ENCODE measurements around the gene FGGY.

FGGY gene

GRCh38 chr1:59755069-59755685, 458.3 kb downstream of the FGGY start:
- no peak for DNase-seq

DNA sequence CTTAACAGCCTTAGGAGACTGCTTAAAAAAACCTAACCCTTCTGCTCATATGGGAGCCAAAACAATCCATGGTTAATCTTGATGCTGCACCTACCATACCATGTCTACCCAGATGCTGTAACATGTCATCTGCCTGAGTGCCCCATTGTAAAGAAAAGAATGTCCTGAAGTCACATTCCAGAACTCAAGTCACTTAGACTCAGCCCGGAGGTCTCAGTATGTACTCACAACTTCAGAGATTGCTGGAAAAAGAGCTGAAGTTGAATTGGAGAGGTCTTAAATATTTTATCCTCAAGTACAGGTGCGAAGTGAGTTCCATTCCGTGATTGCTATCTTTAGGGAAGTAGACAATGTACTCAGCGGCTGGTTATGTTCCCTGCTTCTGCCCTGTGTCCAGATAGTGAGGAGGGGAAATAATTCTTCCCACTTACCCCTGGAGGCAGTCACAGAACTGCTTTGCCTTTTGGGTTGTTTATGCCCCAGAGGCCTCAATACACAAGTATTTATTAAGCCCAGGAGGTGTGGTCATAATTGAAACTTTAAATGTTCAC, 460.4 kb downstream of the FGGY start:
- DNase-seq = no peak

DNA sequence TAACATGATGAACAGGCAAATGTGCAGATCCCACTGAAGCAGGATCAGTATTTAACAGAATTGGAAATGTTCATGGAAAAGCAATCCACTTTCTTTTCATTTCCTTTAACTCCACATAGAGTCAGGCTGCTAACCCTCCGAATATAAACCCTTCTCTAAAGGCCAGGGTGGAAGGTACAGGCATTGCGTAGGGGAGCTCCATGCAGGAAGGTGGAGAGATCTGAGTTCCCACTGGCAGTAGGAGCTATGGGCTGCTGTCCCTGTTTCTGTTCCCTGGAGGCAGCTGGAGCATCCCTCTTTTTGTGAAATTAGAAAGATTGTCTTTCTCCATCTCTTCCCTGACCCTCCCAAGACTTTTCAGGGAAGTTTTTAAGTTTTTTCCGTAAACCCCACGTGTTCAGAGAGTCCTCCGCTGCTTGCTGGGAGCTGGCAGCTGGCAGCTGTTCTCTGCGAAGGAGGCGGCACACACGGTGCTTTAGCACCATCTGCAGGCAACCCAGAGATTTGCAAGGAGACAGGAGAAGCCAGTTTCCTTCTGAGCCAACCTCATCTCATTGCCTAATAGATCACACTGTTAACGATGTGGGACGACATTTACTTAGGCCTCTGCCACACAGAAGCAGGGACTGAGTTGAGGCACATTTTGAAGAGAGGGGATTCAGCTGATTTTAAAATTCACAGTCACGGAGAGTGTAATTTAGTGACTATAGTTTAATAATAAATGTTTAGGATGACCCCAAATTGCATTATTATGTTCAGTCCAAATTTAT, 462.4 kb downstream of the FGGY start:
- peak; percentile 85 to 90 for DNase-seq

DNA sequence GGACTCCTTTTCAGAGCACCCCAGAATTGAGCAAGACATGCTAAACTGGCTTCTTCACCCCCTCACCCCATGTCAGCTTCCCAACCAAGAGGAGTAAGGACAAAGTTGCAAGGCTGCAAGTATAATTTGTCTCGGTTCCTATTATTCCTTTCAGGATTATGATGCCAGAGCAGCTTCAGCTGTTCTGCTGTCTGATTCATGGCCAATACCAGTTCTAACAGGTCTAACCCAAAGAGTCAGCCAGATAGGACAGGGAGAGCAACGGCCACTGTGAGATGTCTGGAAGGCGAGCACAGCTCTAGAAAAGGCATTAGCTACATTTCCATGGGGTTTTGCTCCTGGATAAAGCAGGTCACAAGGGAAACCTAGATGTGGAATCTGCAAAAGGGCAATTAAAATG, 464.5 kb downstream of the FGGY start:
- DNase-seq = no peak

DNA sequence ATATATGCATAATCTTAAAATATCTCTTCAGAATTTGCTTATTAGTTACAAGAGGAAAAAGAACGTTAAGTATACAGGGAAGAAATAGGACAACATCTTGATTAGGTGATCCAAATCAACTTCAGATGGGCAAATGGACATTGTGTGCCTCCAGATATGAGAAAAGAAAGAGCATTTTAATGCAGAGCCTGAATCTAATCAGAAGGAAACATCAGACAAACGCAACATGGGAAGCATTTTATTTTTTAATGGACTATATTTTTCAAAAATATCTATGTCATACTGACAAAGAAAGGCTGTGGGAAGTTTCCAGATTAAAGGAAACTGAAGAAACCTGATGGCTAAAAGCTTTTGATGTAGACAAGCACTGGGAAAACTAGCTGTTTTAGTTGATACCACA, 466.5 kb downstream of the FGGY start:
- DNase-seq = no peak

GRCh38 chr1:59765011-59765730, 468.3 kb downstream of the FGGY start:
- DNase-seq = no peak

DNA sequence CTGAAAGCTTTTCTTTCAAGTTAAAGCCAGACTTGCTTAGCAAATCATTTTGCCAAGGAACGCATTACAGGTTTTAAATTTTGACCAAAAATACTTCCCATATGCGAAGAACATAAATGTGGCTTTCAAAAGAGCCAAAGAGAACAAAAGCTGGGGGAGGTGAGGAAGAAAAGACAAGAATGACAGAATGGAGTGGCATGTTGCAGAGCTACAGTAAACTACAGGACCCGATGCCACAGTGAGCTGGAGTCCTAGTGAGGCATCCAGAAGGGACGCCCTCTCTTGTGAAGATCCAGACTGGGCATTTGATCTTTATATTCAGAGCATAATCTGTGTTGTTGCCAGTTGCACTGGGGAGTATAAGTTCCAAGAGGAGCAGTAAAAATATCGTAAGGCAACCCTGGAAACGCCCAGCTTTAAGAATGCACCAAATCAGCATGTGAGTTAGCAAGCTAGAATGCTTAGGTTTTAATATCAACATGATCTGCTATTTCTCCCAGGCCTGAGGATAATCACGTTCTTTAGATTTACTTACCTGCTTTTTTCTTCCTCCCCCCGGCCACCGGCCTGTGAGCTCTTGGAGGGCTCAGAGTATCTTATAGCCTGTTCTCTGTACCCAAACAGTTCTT, 469.4 kb downstream of the FGGY start:
- no peak for DNase-seq

- no peak for DNase-seq
Observed at GRCh38 chr1:59767119-59767518, 470.2 kb downstream of the FGGY start.

- DNase-seq = no peak
Observed at GRCh38 chr1:59768792-59769735, 472.2 kb downstream of the FGGY start.

GRCh38 chr1:59769736-59770095, 472.8 kb downstream of the FGGY start:
- DNase-seq = no peak

DNA sequence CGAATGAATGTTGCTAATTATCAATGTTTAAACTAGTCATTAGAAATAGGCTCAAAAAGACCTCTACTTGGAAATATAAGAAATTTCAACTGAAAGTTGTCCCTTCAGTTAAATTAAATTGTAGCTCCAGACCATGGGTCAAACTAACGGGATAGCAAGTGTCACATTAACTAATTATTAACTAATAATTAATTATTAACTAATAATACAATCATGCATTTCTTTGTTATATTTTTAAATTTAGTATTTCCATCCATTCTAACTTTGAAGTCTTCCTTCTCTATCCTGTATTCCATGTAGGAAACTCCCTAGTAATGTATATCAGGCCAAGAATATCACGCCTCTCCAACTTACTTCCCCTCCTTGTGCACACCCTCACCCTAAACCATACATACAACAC, 474.5 kb downstream of the FGGY start:
- no peak for DNase-seq

GRCh38 chr1:59775480-59775879, 478.6 kb downstream of the FGGY start:
- no peak for DNase-seq

GRCh38 chr1:59776960-59777852, 480.3 kb downstream of the FGGY start:
- no peak for DNase-seq

DNA sequence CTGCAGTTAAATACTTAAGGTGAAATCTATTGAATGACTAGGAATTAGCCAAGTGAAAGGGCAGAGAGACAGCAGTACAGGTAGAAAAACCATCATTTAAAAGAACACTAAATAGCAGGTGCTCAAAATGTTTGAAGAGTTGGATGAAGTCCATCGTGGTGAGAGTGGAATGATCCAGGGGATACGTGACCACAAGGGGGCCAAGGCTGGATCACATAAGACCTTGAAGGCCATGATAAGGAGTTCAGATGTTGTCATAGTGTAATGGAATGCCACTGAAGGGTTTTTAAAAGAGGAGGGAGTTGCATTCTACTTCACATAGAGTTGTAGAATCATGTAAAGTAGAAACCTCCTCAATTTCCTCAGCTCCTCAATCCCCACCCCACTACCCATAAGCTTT, 483.1 kb downstream of the FGGY start:
- DNase-seq = no peak

GRCh38 chr1:59788825-59789224, 491.9 kb downstream of the FGGY start:
- DNase-seq = no peak

GRCh38 chr1:59798600-59798999, 501.7 kb downstream of the FGGY start:
- no peak for DNase-seq

GRCh38 chr1:59803458-59804038, 506.7 kb downstream of the FGGY start:
- no peak for DNase-seq

DNA sequence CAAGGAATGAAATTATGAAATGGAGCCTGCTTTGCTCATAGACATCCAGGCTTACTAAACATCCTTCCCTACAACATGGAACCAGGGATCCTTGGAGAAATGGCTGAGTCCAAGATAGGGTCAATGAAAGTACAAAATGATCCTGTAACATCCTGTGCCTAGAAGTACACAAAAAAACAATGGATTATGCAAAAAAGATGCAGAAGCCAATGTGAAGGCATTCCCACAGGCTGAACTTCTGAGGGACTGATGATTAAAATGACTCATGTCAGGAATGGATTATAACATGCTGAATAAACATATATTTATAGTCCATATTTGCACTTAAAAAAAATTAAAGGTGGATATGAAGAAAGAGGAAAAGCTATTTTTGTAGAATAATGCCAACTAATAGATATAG, 507.4 kb downstream of the FGGY start:
- DNase-seq = no peak

- no peak for DNase-seq
Observed at GRCh38 chr1:59805554-59805953, 508.7 kb downstream of the FGGY start.
